ENCODE measurements around the gene TMPRSS11A.

TMPRSS11A gene, protein sequence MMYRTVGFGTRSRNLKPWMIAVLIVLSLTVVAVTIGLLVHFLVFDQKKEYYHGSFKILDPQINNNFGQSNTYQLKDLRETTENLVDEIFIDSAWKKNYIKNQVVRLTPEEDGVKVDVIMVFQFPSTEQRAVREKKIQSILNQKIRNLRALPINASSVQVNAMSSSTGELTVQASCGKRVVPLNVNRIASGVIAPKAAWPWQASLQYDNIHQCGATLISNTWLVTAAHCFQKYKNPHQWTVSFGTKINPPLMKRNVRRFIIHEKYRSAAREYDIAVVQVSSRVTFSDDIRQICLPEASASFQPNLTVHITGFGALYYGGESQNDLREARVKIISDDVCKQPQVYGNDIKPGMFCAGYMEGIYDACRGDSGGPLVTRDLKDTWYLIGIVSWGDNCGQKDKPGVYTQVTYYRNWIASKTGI

DNA sequence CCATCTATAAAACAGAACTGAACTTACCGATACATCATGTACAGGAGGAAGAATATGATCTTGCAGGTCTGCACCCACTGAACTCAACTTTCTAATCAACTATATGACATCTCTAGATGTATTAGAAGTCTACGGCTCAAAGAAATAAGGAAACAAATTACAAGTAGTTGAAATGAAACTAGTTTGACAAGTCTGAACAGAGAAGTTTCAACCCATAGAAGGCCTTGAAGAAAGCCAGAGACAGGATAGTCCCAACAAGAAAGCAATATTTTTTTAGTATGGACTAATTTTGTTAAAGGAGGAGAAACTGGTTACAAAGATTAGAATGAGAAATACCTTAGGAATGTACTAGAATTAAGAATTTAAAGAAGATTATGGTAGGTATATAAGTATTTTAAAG, at the start of gene TMPRSS11A:
TSS of gene TMPRSS11A (minus strand) at position 138 of the 400 bp plus-strand sequence. CDS start at position 38, 100 bp downstream.
- no peak for FAIRE-seq

GRCh38 chr4:68011684-68012083, 48.4 kb upstream of the TMPRSS11A start:
- no peak for FAIRE-seq

- no peak for FAIRE-seq
These were observed 39.6 kb upstream of the TMPRSS11A start for GRCh38 chr4:68002906-68003305.

DNA sequence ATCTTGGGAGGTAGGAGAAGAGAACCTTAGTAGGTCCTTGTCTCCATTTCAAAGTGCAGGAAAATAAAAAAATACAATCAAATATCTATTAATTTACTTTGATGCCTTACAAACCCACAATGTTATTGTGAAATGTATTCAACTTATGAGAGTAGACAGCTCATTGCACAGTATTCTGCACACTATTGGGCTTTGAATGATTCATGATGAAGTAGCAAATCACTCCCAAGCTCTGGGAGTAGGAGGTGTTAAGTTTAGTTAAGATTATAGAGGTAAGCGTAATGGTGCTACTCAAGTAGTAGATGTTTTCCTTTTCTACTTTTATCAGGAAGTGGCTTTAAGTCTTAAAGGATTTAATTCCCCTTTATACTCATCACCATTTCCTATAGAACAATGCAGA, 32.8 kb upstream of the TMPRSS11A start:
- no peak for FAIRE-seq

DNA sequence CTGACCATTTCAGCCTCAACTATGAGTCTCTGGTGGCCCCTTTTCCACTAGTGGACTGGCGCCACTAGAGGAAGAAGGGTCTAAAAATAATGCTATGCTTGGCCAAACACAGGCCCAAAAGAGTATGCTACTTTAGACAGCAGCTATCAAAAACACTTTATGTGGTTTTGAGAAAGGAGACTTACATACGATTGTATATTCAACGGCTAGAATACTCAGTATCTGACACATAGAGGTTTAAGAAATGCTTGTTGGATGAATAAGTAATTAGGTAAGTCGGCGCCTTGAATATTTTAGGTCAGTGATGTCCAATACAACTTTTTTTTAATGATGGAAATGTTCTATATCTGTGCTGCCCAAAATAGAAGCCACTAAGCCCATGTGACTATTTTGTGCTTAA, 25.7 kb upstream of the TMPRSS11A start:
- no peak for FAIRE-seq

- no peak for FAIRE-seq
These were observed 20.0 kb upstream of the TMPRSS11A start for GRCh38 chr4:67983333-67983732.

DNA sequence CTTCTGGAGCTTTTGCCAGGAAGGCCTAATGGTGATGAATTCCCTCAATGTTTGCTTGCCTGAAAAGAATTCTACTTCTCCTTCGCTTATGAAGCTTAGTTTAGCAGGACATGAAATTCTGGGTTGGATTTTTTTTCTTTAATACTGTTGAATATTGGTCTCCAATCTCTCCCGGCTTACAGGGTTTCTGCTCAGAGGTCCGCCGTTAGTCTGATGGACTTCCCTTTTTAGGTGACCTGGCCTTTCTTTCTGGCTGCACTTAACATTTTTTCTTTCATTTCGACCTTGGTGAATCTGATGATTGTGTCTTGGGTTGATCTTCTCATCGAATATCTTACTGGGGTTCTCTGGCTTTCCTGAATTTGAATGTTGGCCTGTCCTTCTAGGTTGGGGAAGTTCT, 17.2 kb upstream of the TMPRSS11A start:
- no peak for FAIRE-seq

GRCh38 chr4:67973608-67974007, 10.3 kb upstream of the TMPRSS11A start:
- FAIRE-seq: no peak

DNA sequence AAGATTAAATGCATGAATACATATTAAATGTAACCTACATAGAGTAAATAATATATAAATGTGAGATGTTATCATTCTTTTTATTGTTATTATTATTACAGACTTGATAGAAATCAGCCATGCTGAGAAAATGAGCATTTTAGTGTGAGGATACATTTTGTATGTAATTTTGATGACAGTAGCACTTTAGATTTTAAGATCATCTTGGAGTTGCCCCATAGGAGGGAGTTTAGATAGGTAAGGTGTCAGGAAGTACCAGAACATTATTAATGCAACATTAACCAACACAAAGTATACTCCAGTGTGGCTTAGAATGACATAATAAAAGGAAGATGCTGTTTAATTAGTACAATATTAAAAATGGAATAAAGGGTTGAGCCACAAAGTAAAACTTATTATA, 8.4 kb downstream of the TMPRSS11A start:
- no peak for FAIRE-seq

- no peak for FAIRE-seq
These were observed 22.2 kb downstream of the TMPRSS11A start for GRCh38 chr4:67941074-67941473.

DNA sequence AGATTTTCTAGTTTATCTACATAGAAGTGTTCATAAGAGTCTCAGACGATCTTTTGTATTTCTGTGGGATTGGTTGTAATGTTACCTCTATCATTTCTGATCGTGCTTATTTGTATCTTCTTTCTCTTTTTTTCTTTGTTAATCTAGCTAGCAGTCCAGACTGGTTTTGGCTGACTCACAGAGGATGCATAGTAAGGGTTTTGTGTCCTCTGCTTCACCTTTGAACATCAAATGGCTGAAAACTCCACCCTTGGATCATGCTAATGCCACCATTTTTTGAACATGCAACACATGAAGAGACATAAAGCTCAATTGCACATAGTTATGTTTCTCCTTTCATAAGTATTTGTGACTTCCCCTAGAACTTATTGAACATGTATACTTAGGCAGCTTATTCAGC, 22.8 kb downstream of the TMPRSS11A start:
- no peak for FAIRE-seq

GRCh38 chr4:67939195-67939594, 24.1 kb downstream of the TMPRSS11A start:
- no peak for FAIRE-seq

GRCh38 chr4:67935888-67936287, 27.4 kb downstream of the TMPRSS11A start:
- FAIRE-seq: no peak

DNA sequence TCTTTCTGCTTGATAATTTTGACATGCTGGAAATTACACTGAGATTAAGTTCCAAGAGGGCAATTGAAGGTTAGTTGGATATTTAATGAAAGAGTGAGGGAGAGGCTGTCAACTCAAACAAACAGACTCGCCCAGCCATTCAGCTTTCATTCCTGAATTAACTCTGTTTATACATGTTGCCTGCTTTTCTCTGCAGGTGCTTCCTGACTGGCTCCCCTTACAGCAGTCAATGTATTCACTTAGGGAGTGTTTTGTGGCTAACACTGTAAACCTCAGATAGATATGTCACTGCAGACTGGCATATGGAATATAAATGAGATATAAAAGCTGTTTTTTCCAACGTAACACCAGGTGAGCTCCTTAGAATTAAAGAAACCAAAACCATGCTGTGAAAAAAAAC, 28.7 kb downstream of the TMPRSS11A start:
- no peak for FAIRE-seq

- FAIRE-seq: no peak
These were observed 29.5 kb downstream of the TMPRSS11A start for GRCh38 chr4:67933755-67934154.

GRCh38 chr4:67933038-67933437, 30.3 kb downstream of the TMPRSS11A start:
- no peak for FAIRE-seq

GRCh38 chr4:67931256-67931655, 32.0 kb downstream of the TMPRSS11A start:
- FAIRE-seq: no peak

- no peak for FAIRE-seq
These were observed 33.9 kb downstream of the TMPRSS11A start for GRCh38 chr4:67929426-67929825.

DNA sequence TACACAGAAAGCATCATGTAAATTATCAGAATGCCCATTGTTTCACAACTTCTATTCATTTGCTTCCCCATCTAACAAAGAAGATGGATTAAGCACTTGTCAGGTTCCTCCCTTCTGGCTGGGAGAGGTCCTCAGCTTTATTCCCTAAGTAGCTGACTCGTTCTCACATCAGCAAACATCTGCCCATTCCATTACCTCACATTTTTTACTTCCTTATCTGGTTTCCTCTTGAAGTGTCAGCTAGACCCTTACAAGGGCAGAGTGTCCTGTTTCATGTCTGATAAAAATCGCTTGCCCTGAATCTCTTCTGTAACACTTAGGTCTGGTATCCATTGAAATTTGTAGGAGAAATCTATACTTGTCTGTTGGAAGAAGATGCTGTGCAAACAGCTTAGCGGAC, 34.7 kb downstream of the TMPRSS11A start:
- FAIRE-seq: no peak

DNA sequence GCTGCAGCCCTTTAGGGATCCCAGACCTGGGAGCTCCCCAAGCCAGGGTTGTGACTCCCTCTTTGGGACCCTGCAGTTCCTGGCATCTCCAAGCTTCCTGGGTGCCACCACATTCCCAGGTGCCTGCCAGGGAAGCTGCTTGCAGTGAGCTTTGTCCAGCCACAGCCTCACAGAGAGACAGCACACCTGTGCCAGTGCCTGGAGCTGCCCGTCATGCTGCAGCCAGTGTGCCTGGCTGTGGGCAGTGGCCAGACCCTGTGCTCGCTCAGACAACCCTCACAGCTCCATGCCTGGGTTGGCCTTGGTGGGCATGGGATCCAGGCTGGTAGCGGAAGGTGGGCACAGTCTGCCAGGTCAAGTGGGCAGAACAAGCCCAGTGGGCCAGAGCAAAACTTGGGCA, 36.0 kb downstream of the TMPRSS11A start:
- no peak for FAIRE-seq

DNA sequence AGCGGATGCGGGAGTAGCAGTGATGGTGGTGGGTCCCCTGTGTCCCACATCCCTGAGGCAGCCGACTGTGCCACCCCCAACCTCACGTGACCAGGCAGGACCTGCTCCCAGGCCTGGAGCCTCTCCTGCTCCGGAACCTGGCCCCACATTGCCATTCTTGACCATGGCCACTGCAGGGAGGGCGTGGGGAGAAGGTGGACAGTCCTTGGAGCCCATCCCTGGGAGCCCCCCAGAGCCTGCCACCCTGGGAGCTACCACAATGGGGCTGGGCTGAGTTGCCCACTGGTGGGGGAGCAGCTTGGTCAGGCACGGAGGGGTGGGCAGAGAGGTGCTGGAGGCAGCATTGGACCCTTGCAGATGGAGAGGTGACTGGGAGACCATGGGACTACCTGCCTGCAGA, 36.8 kb downstream of the TMPRSS11A start:
- no peak for FAIRE-seq

GRCh38 chr4:67922697-67923096, 40.6 kb downstream of the TMPRSS11A start:
- no peak for FAIRE-seq

DNA sequence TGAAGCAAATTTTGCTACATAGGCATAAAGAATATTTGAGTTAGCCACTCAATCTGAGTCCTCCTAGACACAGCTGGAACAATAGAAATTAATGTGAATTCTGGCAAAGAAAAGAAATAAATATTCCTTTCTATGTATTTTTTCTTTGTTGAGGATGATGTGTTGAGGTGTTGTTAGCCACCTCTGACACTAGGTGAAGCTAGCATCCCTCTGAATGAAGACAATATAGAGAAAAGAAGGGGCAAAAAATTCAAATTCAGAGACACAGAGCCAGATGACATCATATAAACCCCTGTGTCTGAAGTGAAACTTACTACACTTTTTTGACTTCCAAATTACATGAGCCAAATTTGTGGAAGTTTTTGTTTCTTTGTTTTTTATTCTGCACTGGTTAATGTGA, 44.9 kb downstream of the TMPRSS11A start:
- no peak for FAIRE-seq

DNA sequence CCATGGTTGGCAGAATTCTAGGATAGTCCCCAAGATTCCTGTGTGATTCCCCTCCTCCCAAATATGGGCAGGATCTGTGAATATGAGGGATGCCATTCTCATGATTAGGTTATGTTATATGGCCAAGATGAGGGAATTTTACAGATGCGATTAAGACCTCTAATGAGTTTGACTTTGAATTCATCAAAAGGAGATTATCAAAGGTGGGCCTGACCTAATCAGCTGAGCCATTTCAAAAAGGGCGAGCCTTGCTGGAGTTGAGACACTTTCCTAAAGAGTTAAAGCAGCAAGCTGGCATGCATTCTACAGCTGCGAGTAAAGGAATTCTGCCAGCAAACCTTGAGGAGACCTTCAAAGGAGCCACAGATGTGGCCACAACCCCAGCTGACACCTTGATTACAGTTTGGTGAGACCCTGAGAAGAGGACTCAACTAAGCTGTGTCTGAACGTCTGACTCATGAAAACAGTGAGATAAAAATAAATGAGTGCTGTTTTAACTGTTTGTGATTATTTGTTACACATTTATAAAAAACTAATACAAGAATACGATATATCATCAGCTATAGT, 47.8 kb downstream of the TMPRSS11A start:
- FAIRE-seq: no peak

GRCh38 chr4:67912080-67912479, 51.2 kb downstream of the TMPRSS11A start:
- FAIRE-seq: no peak

Data from islet of Langerhans (tissue), 1 donor.